IPS DF 6.9 (cell line): ENCODE results near the gene MIEF1.

ENCODE experiments used
- DNase-seq: peaks from one replicate; pipeline ENCODE4 v3.0.0-alpha.2; 2013; ENCODE audit warnings: low read depth, low spot score
- H3K27ac ChIP-seq: one replicate; pipeline ENCODE4 v1.5.1; 2013; ENCODE audit warnings: low read length, control low read depth
- H3K27me3 ChIP-seq: 2 replicates; pipeline ENCODE4 v1.6.1; 2013; ENCODE audit warnings: mild to moderate bottlenecking, low read length; ENCODE audit not compliant: control insufficient read depth, insufficient read depth
- H3K36me3 ChIP-seq: 2 replicates; pipeline ENCODE4 v1.6.1; 2013; ENCODE audit warnings: low read length; ENCODE audit not compliant: control insufficient read depth, insufficient read depth
- H3K4me1 ChIP-seq: 2 replicates; pipeline ENCODE4 v1.6.1; 2013; ENCODE audit warnings: low read length; ENCODE audit not compliant: control insufficient read depth, insufficient read depth
- H3K4me3 ChIP-seq: 2 replicates; pipeline ENCODE4 v1.5.1; 2013; ENCODE audit warnings: mild to moderate bottlenecking, low read length
- H3K9me3 ChIP-seq: 2 replicates; pipeline ENCODE4 v1.6.1; 2013; ENCODE audit warnings: low read length, inconsistent platforms; ENCODE audit not compliant: control insufficient read depth, insufficient read depth
- WGBS: extraction: QIAGEN DNeasy Blood & Tissue Kit; methylation state at CpG from one replicate; pipeline ENCODE4 v1.1.7; 2013; ENCODE audit warnings: mixed read lengths, missing lambda C conversion rate; ENCODE audit not compliant: insufficient read length, insufficient coverage; 5-methylcytosine and 5-hydroxymethylcytosine counted together

The MIEF1 gene

GRCh38 chr22:39462443-39463221 lies 39.5 kb upstream of the MIEF1 start:
- Histone ChIP-seq H3K4me1 (peaks cover 4% of the 10 kb centered on the region; the same call in 1 of the 2 replicates), H3K36me3 (no peaks in the 10 kb centered on the region), H3K27ac (no peak overlapping the region), H3K4me3 (no peak overlapping the region), H3K27me3 (peaks cover 4% of the 10 kb centered on the region; the same call in 1 of the 2 replicates), H3K9me3 (no peaks in the 10 kb centered on the region)
- WGBS = 100% methylated on average over 1 of the region's 13 CpGs
- DNase-seq = no peak

DNA sequence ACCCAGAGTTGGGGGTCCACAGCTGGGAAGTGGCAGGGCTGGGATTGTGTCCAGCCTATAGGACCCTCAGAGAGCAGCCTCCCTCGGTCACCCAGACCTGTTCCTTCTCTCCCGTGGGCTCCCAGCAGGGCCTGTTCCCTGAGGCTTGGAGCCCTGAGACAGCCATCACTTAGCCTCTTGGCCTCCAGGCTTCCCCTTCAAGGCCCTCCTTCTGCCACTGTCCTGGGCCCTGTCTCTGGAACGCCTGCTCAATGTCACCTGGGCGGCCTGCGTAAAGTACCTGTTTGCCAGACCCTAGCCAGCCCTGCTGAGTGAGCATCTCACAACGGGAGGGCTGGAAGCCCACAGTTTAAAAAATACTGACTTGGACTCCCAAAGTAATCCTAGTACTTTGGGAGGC lies 38.8 kb upstream of the MIEF1 start:
- no peak overlapping the region for H3K27ac ChIP-seq
- no peaks in the 10 kb centered on the region for H3K9me3 ChIP-seq
- no peak overlapping the region for H3K4me3 ChIP-seq
- WGBS = no CpG with 5 or more reads among the region's 6 CpGs
- H3K4me1 ChIP-seq = peaks cover 2% of the 10 kb centered on the region; the same call in 1 of the 2 replicates
- H3K27me3 ChIP-seq = peaks cover 2% of the 10 kb centered on the region; the same call in 1 of the 2 replicates
- H3K36me3 ChIP-seq = no peaks in the 10 kb centered on the region
- DNase-seq = no peak

DNA sequence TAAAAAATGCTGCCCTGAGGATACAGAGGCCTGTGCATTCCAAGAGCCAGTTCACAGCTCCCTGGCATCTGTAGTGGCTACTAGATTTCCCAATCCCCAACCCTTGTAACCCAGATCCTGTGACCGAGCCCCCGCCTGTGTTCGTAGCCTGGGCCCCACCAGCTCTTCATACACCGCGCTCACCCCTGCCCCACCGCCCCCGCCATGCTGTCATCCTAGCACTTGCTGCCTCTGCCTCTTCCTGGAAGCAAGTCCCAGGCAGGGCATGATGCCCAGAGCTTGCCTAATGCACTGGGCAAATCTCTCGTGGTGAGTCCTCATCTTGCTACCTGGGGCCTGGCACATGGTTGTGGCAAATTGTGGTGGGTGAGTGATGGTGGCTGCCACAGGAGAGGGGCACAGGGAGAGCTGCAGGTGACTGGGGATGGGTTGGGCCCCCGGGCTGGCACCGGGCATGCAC lies 38.1 kb upstream of the MIEF1 start:
- no peaks in the 10 kb centered on the region for H3K36me3 ChIP-seq

DNA sequence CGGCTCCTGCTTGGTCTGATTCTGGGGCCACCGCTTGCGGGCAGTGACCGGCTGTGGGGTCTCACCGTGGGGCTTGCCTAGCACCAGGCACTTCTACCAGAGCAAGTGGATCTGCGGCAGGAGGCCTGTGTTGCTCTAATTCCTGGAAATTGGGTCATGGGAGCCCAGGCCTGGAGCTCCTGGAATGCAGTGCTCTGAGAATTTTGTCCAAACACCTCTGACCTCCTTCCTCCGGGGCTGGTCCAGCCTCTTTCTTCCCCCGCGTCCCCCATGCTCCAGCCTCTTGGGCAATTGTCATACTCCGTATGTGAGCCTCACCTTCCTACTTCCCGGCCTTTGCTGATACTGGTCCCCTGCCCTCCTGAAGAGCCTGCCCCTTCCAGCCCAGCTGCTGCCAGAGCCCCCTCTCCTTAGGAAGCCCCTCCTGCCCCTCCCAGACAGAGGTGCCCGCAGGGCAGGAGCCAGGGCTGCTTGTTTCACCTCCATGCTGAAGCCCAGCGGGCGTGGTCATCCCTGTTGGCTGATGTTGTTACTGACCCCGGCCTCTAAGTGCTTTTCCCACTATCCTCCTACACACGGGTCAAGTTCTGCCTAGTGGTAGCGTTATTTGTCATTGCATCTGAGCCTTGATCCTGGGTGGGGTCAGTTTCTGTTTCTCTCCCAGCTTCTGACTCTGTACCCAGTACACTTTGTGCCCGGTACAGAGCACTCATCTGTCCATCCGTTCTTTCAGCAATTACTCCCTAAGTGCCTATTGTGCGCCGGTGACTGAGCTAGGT lies 35.7 kb upstream of the MIEF1 start:
- Histone ChIP-seq H3K27ac (no peak overlapping the region), H3K4me3 (no peak overlapping the region), H3K27me3 (no peaks in the 10 kb centered on the region), H3K36me3 (no peaks in the 10 kb centered on the region), H3K4me1 (peaks cover 15% of the 10 kb centered on the region), H3K9me3 (no peaks in the 10 kb centered on the region)
- DNase-seq = no peak
- WGBS = no CpG with 5 or more reads among the region's 21 CpGs

More for the DNA sequence above, 38.1 kb upstream of the MIEF1 start:
- Histone ChIP-seq H3K4me1 (peaks cover 1% of the 10 kb centered on the region; the same call in 1 of the 2 replicates), H3K4me3 (no peak overlapping the region), H3K27ac (no peak overlapping the region), H3K27me3 (no peaks in the 10 kb centered on the region), H3K9me3 (no peaks in the 10 kb centered on the region)
- no peak for DNase-seq
- WGBS = no CpG with 5 or more reads among the region's 10 CpGs

DNA sequence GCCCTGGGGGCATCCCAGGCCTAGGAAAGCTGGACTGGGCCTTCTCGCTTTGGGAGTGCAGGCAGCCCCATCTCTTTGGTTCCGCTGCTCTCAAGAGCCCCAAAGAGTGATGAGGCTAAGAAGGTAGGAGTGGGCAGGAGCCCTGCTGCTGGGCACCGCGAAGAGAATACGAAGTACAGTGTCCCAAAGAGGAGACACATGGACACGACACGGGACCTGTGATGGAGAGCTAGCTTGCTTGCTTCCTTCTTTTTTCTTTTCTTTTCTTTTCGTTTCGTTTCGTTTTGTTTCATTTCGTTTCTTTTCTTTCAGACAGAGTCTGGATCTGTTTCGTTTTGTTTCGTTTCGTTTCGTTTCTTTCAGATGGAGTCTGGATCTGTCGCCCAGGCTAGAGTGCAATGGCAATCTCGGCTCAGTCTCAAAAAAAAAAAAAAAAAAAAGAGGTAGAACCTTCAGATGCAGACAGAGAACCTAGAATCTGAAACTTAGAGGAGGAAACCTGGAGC lies 34.6 kb upstream of the MIEF1 start:
- Histone ChIP-seq H3K27me3 (no peaks in the 10 kb centered on the region), H3K27ac (no peak overlapping the region), H3K4me3 (no peak overlapping the region), H3K9me3 (no peaks in the 10 kb centered on the region), H3K36me3 (no peaks in the 10 kb centered on the region), H3K4me1 (peaks cover 19% of the 10 kb centered on the region)
- no peak for DNase-seq
- WGBS = no CpG with 5 or more reads among the region's 17 CpGs

DNA sequence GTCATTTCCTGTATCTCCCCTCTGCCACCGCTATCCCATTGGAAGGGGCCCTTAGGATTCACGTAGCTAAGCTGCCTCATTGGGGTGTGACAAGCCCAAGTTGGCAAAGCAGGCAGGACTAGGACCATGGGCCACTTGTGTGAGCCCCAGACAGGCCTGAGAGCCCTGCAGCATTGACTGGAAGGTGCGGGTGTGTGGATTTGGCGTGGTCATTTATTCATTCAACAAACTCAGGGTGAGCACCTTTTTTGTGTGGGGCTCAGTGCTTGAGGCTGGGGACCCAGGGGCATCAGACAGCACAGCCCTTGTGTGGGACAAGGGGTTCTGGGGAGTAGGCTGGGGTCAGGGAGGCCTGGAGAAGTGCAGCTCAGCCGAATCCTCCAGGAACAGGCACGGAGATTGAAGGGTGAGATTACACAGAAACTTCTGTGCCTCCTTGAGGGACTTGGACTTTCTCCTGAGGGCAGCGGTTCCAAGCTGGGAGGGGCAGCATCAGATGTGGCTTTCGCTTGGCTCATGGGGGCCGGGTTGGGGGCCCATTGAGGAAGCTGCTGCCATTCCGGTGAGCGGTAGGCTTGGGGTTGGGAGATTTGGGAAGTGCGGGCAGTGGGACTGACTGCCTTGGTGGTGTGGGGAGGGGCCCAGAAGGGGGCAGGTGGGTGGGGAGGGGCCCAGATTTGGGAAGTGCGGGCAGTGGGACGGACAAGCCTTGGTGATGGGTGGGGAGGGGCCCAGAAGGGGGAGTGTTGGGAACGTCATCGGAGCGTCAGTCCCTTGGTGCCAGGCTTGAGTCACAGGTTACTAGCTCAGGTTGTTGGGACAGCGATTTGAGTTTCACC lies 33.4 kb upstream of the MIEF1 start:
- Histone ChIP-seq H3K27ac (no peak overlapping the region), H3K36me3 (no peaks in the 10 kb centered on the region), H3K9me3 (no peaks in the 10 kb centered on the region), H3K4me1 (peaks cover 20% of the 10 kb centered on the region), H3K4me3 (no peak overlapping the region), H3K27me3 (no peaks in the 10 kb centered on the region)
- no CpG with 5 or more reads among the region's 18 CpGs for WGBS
- DNase-seq = no peak

- no CpG with 5 or more reads among the region's 6 CpGs for WGBS
- no peak overlapping the region for H3K4me3 ChIP-seq
- H3K36me3 ChIP-seq = no peaks in the 10 kb centered on the region
- H3K27me3 ChIP-seq = no peaks in the 10 kb centered on the region
- peaks cover 23% of the 10 kb centered on the region for H3K4me1 ChIP-seq
- no peaks in the 10 kb centered on the region for H3K9me3 ChIP-seq
- H3K27ac ChIP-seq = no peak overlapping the region
- no peak for DNase-seq
Observed at GRCh38 chr22:39469326-39469680, 32.8 kb upstream of the MIEF1 start.

GRCh38 chr22:39469681-39470450 lies 32.2 kb upstream of the MIEF1 start:
- H3K4me1 ChIP-seq = peaks cover 25% of the 10 kb centered on the region
- DNase-seq = no peak
- no CpG with 5 or more reads among the region's 26 CpGs for WGBS
- no peaks in the 10 kb centered on the region for H3K9me3 ChIP-seq
- no peaks in the 10 kb centered on the region for H3K36me3 ChIP-seq
- no peak overlapping the region for H3K4me3 ChIP-seq
- no peaks in the 10 kb centered on the region for H3K27me3 ChIP-seq
- no peak overlapping the region for H3K27ac ChIP-seq

DNA sequence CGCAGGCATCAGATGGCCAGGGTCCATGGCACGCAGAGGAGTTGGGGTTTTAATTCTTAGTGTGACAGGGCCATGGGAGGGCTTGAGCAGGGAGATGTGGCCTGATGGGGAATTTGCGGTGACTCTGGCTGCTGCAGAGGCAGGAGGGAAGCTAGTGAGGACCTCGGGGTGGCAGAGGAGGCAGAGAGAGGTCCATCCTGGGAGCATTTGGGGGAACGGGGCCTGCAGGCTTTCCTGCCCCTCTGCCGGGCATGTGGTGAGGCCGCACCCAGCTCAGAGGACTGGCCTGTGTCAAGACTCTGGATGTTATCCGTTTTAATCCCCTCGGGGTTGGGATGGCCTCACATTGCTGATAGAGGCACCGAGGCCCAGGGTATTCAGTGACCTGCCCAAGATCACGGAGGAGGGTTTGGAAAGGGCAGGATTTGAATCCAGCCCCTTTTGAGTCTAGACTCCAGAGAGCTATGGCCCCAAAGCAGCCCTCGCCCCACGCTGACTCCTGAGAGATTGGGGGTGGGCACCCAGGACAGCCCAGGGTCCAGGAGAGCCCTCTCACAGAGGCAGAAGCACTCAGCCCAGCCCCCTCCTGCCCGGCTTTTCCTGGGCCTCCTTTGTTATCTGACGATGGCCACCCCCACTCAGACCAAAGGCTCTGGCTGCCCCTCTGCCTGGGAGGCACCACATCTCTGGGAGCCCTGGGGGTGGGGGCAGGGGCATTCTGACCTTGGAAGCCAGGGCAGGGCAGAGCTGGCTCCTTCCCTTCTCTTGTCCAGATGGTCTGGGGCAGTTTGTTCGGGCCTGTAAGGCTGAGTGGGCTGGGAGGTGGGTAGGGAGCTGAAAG lies 31.4 kb upstream of the MIEF1 start:
- no peak overlapping the region for H3K4me3 ChIP-seq
- H3K27ac ChIP-seq = no peak overlapping the region
- DNase-seq = no peak
- H3K36me3 ChIP-seq = no peaks in the 10 kb centered on the region
- peaks cover 25% of the 10 kb centered on the region for H3K4me1 ChIP-seq
- H3K27me3 ChIP-seq = no peaks in the 10 kb centered on the region
- H3K9me3 ChIP-seq = no peaks in the 10 kb centered on the region
- WGBS = no CpG with 5 or more reads among the region's 16 CpGs
